ENCODE data around the gene KIAA0753. TPM values are rescaled to one million over a fixed set of nuclear protein-coding genes. Genes with fewer than 3 reads are reported as not detected.

The KIAA0753 gene
- total and polyA plus RNA-seq, 7 donors = 3.6 to 18.3 (median 14.1) TPM

- no peaks in the 10 kb centered on the region for H3K9me3 ChIP-seq
- no peak overlapping the region for H3K4me3 ChIP-seq
- no peak for DNase-seq
- no peaks in the 10 kb centered on the region for H3K36me3 ChIP-seq
- peaks cover 0 to 27% (median 0%) of the 10 kb centered on the region in 3 donors for H3K27me3 ChIP-seq
- TF ChIP-seq POLR2AphosphoS5 (IDR thresholded peaks at IDR 0.05) (no peak), EP300 (IDR thresholded peaks at IDR 0.05) (no peak), POLR2A (IDR thresholded peaks at IDR 0.05) (no peak), CTCF (IDR thresholded peaks at IDR 0.05) (no peak)
- intact Hi-C loops (cut with DNase I) = no loop called here
- H3K27ac ChIP-seq = no peak overlapping the region
- 64 to 86% methylated on average over 5 of the region's 5 CpGs for WGBS, 2 donors
- H3K4me1 ChIP-seq = no peaks in the 10 kb centered on the region
Measured at GRCh38 chr17:6681671-6682070, 41.2 kb upstream of the KIAA0753 start.

GRCh38 chr17:6681176-6681575 is 40.7 kb upstream of the KIAA0753 start:
- Histone ChIP-seq H3K27me3 (peaks cover 0 to 30% (median 0%) of the 10 kb centered on the region in 3 donors), H3K4me1 (no peaks in the 10 kb centered on the region), H3K9me3 (no peaks in the 10 kb centered on the region), H3K36me3 (no peaks in the 10 kb centered on the region), H3K27ac (no peak overlapping the region), H3K4me3 (no peak overlapping the region)
- intact Hi-C loops (cut with DNase I) = no loop called here
- WGBS, 2 donors = 50 to 78% methylated on average over 4 of the region's 4 CpGs
- no peak for TF ChIP-seq POLR2A (IDR thresholded peaks at IDR 0.05)
- no peak for TF ChIP-seq CTCF (IDR thresholded peaks at IDR 0.05)
- TF ChIP-seq EP300 (IDR thresholded peaks at IDR 0.05) = no peak
- TF ChIP-seq POLR2AphosphoS5 (IDR thresholded peaks at IDR 0.05) = no peak
- DNase-seq = no peak

GRCh38 chr17:6679241-6679640 is 38.7 kb upstream of the KIAA0753 start:
- Histone ChIP-seq H3K36me3 (no peaks in the 10 kb centered on the region), H3K27ac (no peak overlapping the region), H3K27me3 (peaks cover 0 to 25% (median 0%) of the 10 kb centered on the region in 3 donors), H3K9me3 (no peaks in the 10 kb centered on the region), H3K4me1 (no peaks in the 10 kb centered on the region), H3K4me3 (no peak overlapping the region)
- intact Hi-C loops (cut with DNase I) = no loop called here
- TF ChIP-seq POLR2AphosphoS5 (IDR thresholded peaks at IDR 0.05) (no peak), EP300 (IDR thresholded peaks at IDR 0.05) (no peak), CTCF (IDR thresholded peaks at IDR 0.05) (no peak), POLR2A (IDR thresholded peaks at IDR 0.05) (no peak)
- 74 to 80% methylated on average over 6 of the region's 6 CpGs for WGBS, 2 donors
- no peak for DNase-seq

GRCh38 chr17:6677946-6678345 is 37.4 kb upstream of the KIAA0753 start:
- peaks cover 0 to 25% (median 0%) of the 10 kb centered on the region in 3 donors for H3K27me3 ChIP-seq
- 75 to 76% methylated on average over 7 of the region's 7 CpGs for WGBS, 2 donors

More at GRCh38 chr17:6677946-6678345, 37.4 kb upstream of the KIAA0753 start:
- Histone ChIP-seq H3K9me3 (no peaks in the 10 kb centered on the region), H3K4me1 (no peaks in the 10 kb centered on the region), H3K36me3 (no peaks in the 10 kb centered on the region), H3K4me3 (no peak overlapping the region), H3K27ac (no peak overlapping the region)
- DNase-seq = no peak
- intact Hi-C loops (cut with DNase I) = no loop called here
- TF ChIP-seq POLR2A (IDR thresholded peaks at IDR 0.05) = no peak
- no peak for TF ChIP-seq EP300 (IDR thresholded peaks at IDR 0.05)
- TF ChIP-seq CTCF (IDR thresholded peaks at IDR 0.05) = no peak
- no peak for TF ChIP-seq POLR2AphosphoS5 (IDR thresholded peaks at IDR 0.05)

Data from sigmoid colon (tissue), 7 donors.